ENCODE results near the gene LMO2. TPM values are rescaled to one million over a fixed set of nuclear protein-coding genes. Genes with fewer than 3 reads are reported as not detected.
A peak's percentile ranks its signal among the peaks of the same experiment; 100 is the strongest.

The LMO2 gene
- total RNA-seq, 1 donor, result under 0.01 TPM

DNA sequence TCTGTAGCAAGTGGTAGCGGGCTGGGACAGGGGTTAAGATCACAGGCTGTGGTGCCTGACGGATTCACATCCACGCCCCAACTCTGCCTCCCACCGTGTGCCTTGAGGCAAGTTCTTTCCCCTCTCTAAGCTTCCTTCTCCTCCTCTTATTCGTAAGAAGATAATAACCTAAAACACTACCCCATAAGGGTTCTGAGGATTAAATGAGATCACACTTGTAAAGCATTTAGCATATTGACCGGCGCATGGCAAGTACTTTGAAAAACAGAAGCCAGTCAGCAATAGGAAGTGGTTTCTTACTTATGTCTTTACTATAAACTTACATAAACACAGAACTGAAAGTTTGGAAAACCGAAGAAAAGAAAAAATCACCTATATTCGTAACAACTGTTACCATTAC, 15.5 kb upstream of the LMO2 start:
- no peak overlapping the region for H3K4me3 ChIP-seq (ENCODE audit: low read depth, low read length)
- no peak for DNase-seq (ENCODE audit: low read depth)
- TF ChIP-seq, protein P1, sequence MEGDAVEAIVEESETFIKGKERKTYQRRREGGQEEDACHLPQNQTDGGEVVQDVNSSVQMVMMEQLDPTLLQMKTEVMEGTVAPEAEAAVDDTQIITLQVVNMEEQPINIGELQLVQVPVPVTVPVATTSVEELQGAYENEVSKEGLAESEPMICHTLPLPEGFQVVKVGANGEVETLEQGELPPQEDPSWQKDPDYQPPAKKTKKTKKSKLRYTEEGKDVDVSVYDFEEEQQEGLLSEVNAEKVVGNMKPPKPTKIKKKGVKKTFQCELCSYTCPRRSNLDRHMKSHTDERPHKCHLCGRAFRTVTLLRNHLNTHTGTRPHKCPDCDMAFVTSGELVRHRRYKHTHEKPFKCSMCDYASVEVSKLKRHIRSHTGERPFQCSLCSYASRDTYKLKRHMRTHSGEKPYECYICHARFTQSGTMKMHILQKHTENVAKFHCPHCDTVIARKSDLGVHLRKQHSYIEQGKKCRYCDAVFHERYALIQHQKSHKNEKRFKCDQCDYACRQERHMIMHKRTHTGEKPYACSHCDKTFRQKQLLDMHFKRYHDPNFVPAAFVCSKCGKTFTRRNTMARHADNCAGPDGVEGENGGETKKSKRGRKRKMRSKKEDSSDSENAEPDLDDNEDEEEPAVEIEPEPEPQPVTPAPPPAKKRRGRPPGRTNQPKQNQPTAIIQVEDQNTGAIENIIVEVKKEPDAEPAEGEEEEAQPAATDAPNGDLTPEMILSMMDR (IDR thresholded peaks at IDR 0.05; ENCODE audit: insufficient read depth, low read depth, low read length), result no peak

DNA sequence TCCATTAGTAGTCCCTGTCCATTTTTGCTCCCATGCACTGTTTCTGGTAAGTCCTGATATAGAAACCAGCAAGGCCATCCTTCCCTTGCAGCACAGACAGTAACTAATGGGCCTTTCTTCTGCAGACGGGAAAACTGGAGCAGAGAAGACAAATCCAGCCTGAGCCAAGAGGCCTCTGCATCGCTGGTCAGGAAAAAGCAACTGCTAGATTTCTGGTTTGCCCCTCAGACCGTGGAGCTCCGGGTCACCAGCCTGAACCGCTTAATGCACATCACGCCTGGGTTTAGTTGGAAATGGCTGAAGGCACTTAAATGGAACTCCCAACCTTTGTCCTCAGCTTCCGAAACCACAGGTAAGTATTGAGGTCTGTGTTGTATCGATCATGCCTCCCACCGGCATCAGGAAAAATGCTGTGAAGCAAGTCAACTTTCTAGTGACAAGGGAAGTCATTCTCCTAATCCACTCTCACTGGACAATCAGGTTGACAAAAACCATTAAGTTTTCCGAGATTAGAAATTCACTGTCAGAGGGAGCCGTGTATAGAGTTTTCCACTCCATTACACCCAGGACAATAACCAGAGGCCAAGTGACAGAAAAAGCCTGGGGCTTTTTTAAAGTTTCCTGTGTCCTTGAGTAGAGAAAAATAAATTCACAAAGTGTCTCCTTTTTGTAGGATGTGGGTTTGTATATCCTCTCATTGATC, 14.8 kb upstream of the LMO2 start:
- no peak for DNase-seq (ENCODE audit: low read depth)
- H3K4me3 ChIP-seq (ENCODE audit: low read depth, low read length), result no peak overlapping the region

DNA sequence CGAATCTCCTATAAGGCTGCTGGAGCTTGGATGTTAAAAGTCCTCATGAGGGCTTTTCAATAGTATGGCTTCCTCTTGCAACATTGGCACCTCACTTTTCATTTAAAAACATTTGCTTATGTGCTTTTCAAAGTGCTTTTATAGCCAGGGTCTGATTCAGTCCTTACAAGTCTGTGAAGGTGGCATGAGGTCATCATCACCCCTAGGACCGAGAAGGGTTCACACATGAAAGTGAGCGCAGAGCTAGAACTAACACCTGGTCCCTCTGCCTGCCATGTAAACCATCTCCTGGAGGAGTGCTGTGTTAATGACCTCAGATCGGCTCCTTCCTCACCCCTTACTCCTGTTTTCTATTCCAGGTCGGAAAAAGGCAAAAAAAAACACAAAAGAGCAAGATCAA, 12.2 kb upstream of the LMO2 start:
- no peak overlapping the region for H3K4me3 ChIP-seq (ENCODE audit: low read depth, low read length)
- TF ChIP-seq, protein P1 (IDR thresholded peaks at IDR 0.05; ENCODE audit: insufficient read depth, low read depth, low read length), result no peak
- DNase-seq (ENCODE audit: low read depth), result no peak

More for the DNA sequence above, 14.8 kb upstream of the LMO2 start:
- TF ChIP-seq, protein P1 (IDR thresholded peaks at IDR 0.05; ENCODE audit: insufficient read depth, low read depth, low read length), result no peak

DNA sequence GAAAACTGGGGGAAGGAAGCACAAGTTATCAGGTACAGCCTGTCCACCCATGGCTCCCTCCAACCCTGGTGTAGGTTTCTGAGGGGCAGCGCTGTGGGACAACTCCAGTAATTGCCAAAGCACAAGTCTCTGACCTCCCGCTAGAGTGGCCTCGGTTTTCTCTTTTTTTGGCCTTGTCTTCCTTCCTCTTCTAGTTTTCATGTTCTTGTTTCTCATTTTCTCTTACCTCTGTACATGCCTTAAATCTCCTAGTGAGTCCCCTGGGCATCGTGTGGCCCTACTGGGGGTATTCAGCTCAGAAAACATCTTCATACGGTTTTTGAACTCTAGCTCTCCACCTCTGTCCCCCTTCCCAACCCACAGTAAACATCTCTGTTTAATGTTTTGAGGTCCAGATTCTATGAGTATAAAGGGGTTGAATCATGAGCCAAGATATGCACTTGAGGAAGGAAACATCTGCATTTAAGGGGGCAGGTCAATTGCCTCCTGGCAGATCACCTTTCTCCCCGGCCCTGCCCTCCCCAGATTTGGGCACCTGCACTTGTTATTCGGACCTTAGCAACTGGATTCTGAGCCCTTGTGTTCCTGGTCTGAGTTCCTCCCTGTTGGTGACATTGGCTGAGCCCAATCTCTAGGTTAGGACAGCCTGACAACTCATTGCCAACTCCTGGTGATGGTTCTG, 8.4 kb upstream of the LMO2 start:
- DNase-seq (ENCODE audit: low read depth), result no peak
- H3K4me3 ChIP-seq (ENCODE audit: low read depth, low read length), result no peak overlapping the region
- TF ChIP-seq, protein P1 (IDR thresholded peaks at IDR 0.05; ENCODE audit: insufficient read depth, low read depth, low read length), result no peak

DNA sequence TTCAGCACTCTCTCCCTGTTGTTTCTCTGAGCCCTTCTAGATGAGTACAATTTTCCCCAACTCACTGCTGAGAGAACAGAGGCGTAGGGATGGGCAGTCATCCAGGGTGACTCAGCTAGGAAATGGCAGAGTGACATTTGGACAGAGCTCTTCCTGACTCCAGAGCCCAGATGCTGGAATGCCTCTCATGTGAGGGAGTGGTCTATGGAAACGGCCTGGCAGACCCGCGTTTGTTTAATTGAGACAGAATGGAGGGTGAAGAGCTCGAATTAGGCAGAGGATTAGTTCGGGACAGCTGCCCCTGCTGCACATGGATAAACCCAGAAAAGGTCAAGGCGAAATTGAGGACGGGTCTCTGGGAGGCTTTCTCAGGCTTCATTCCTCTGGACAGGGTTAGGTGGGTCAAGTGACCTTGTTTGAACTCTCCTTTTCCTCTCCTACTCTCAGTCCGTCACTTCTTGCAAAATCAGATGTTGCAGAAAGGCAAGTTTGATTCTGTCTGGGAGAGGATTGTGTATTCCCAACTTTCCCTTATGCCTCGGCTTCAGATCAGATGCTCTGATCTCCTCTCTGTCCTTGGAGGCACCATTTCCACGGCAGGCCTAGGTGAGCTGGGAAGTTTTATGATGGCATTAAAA, 7.6 kb upstream of the LMO2 start:
- H3K4me3 ChIP-seq (ENCODE audit: low read depth, low read length), result no peak overlapping the region
- TF ChIP-seq, protein P1 (IDR thresholded peaks at IDR 0.05; ENCODE audit: insufficient read depth, low read depth, low read length), result no peak
- peak; percentile 33 for DNase-seq (ENCODE audit: low read depth)

DNA sequence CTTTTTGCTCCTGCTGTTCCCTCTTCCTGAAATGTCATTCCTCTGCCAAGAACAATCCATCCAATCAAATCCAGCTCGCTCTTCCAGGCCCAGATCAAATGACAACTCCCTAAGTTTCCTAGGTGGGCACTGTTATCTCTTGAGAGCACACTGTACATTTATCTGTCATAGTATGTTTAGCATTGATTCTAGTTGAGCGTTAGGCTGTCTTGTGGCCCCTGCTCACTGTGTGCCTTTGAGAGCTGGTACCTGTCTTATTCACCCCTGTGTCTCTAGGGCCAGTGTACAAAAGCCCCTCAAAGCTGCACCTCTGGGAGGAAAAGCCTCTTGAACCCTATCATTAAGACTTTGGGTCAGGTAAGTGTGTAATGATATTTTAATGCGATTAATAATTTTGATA, 7.1 kb upstream of the LMO2 start:
- TF ChIP-seq, protein P1 (IDR thresholded peaks at IDR 0.05; ENCODE audit: insufficient read depth, low read depth, low read length), result no peak
- no peak overlapping the region for H3K4me3 ChIP-seq (ENCODE audit: low read depth, low read length)
- no peak for DNase-seq (ENCODE audit: low read depth)

Measured in fibroblast of villous mesenchyme (primary cell).